Measurements from ENCODE around the gene GPR15LG. TPM values are rescaled to one million over a fixed set of nuclear protein-coding genes. Genes with fewer than 3 reads are reported as not detected.
A peak's percentile ranks its signal among the peaks of the same experiment; 100 is the strongest.
"Not testable (repeated sequence)": the region's sequence is repeated elsewhere in the genome, so short reads cannot be mapped to it uniquely, and the experiment has no call there.

Gene GPR15LG
- total RNA-seq, 2 donors from 2014 or later: not detected

DNA sequence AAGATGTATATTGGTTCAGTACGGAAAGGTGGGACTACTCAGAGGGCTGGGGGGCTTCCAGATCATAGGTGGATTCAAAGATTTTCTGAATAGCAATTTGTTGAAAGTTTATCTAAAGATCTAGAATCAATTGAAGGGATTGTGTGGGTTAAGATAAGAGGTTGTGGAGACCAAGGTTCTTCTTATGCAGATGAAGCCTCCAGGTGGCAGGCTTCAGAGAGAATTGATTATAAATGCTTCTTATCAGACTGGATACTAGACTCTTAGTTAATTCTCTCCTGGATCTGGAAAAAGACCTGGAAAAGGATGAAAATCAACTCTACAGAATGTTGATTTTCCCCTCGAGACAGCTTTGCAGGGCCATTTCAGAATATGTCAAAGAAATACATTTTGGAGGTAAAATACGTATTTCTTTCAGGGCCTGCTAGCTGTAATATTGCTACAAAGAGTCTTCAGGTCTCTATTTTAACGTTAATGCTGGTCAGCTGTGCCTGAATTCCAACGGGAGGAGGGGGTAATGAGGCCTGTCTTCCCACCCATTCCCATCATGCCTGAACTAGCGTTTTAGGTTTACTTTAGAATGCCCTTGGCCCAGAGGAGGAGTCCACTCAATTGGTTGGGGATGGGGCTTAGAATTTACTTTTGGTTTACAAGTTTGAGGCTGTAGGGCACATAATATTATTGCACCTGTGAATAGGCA, 12.8 kb upstream of the GPR15LG start:
- ATAC-seq: no peak
- DNase-seq: no peak

DNA sequence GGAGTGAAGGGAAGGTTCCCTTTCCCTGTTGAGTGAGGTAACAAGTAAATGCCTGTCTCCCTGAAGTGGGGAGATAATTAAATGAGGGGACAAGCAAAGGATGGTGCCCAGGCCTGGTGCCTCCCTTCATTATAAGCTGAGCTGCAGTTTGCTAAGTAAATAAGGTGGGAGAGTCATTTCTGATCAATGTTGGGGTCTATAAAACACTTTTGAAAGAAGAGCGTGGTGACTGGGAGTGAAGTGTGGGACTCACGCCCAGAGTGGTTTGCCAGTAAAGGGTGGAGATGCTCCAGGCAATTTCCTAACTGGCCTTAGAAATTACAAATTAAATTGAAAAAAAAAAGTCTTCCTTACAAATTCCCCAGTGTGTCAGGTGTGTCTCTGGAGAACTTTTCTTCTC, 9.6 kb upstream of the GPR15LG start:
- no peak for DNase-seq
- intact Hi-C loops (cut with DNase I): no loop called here

More for the DNA sequence above, 12.8 kb upstream of the GPR15LG start:
- intact Hi-C loops (cut with DNase I): no loop called here

DNA sequence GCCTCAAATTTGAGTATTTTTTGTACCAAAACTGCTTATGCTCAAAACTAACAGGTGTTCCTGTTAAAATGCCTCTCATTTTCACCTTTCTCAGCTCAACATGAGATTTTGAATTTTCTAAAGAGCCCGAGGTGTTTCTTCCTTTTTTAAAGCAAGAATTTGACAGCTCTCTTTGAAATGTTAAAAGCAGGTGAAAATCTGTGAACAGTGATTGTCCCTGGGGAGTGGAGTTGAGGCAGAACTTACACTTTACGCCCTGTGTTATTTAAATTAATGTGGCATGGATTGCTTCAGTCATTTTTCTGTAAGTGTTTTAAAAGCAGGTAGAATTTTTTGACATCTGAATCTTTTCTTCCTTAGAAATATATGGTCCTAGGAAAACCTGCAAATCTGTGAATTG, 9.2 kb upstream of the GPR15LG start:
- intact Hi-C loops (cut with DNase I): no loop called here
- DNase-seq (no peak), ATAC-seq (no peak)

More for the DNA sequence above, 9.6 kb upstream of the GPR15LG start:
- ATAC-seq: no peak

DNA sequence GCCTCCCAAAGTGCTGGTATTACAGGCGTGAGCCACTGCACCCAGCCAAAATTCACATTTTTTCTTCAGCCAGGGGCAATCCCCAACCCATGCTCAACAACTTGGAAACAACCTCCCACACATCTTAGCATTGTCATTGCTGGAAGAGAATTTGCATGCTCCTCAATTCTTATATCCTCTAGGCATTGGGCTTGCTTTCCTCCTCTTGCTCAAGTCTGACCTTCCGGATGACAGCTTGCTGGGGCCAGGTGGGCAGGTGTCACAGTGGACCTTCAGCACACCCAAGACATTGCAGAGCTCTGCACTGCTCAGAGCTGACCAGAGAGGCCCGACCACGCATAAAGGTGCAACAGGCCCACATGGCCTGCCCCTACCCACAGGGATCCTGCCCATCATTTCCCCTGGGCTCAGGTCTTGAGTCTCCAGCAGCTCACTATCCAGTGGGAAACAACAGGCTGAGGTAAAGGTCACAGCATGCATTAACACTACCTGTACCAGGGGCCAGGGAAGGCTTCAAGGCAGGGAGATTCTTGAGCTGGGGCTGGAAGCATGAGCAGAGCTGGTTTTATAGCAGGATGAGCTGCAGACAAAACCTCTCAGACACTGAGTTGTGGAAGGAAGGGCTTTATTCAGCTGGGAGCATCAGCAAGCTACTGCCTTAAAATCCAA, 6.8 kb upstream of the GPR15LG start:
- no peak for ATAC-seq
- no peak for DNase-seq
- intact Hi-C loops (cut with DNase I): no loop called here

- ATAC-seq; intact Hi-C loops (cut with DNase I); DNase-seq: not testable (repeated sequence)
Observed at GRCh38 chr10:84167289-84167653, 6.3 kb upstream of the GPR15LG start.

- DNase-seq; intact Hi-C loops (cut with DNase I): not testable (repeated sequence)
Observed at GRCh38 chr10:84168382-84168781, 5.2 kb upstream of the GPR15LG start.

DNA sequence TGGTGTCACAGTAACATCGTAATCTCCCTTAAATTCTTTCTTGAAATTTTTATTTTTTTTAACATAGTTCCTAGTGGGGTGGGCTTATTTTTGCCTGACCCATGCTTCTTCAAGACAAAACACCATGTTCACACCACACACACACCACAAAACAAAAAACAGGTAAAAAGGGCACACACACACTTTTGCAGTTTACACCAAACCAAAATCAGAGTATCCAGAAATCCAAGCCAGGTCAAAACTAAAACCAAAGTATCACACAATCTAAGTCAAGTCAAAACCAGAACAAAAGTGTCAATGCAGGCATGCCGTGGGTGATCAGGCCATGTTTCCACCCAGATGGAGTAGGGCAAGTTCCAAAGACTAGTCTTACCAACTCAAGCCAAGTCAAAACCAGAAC, 2.4 kb upstream of the GPR15LG start:
- DNase-seq; intact Hi-C loops (cut with DNase I); ATAC-seq: not testable (repeated sequence)

More at GRCh38 chr10:84168382-84168781, 5.2 kb upstream of the GPR15LG start:
- ATAC-seq: not testable (repeated sequence)

DNA sequence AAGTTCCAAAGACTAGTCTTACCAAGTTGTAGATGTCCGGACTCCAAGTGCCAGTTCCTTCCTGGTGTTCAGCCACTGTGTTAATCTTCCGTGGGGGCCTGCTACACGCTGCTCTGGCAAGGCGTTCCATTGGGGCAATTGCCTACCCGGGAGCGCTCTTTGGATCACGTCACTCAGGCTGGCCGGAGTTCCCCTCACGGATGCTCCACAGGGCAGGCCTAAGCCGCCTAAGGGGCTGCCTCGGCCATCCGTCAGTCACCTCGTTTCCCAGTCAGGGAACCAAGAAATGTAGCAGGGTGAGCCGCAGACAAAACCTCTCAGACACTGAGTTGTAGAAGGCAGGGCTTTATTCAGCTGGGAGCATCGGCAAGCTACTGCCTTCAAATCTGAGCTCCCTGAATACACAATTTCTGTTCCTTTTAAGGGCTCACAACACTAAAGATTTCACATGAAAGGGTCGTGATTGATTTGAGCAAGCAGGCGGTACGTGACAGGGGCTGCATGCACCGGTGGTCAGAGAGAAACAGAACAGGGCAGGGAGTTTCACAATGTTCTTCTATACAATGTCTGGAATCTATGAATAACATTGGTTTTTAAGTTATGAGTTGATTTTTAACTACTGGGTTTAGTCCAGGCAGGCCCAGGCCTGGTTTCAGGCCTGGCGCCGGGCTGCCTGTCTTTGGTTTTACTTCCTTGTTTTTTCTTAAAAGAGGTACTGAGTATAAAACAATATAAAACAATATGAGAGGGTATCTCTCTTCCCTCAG, 1.7 kb upstream of the GPR15LG start:
- ATAC-seq; intact Hi-C loops (cut with DNase I); DNase-seq: not testable (repeated sequence)

- no peak for ATAC-seq
- no peak for DNase-seq
- intact Hi-C loops (cut with DNase I): no loop called here
Observed at GRCh38 chr10:84172467-84173356, 889 bp upstream of the GPR15LG start.

- ATAC-seq (no peak), DNase-seq (no peak)
- intact Hi-C loops (cut with DNase I): no loop called here
Observed at GRCh38 chr10:84175436-84175835, 1.8 kb downstream of the GPR15LG start.

DNA sequence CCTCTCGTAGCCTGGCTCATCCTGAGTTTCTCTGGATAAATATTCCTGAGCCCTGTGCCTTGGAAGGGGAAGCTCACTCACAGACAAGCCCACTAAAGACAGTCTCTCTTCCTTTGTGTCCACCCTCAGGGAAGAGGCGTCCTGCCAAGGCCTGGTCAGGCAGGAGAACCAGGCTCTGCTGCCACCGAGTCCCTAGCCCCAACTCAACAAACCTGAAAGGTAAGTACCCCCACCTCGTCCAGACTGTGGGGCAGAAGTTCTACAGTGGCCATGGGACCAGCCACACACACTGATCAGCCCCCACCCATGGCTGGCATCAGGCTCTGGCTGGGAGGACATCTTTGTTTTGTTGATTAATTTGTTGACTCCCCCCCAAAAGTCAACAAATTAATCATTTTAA, 2.8 kb downstream of the GPR15LG start:
- ATAC-seq: no peak
- no peak for DNase-seq
- intact Hi-C loops (cut with DNase I): no loop called here

DNA sequence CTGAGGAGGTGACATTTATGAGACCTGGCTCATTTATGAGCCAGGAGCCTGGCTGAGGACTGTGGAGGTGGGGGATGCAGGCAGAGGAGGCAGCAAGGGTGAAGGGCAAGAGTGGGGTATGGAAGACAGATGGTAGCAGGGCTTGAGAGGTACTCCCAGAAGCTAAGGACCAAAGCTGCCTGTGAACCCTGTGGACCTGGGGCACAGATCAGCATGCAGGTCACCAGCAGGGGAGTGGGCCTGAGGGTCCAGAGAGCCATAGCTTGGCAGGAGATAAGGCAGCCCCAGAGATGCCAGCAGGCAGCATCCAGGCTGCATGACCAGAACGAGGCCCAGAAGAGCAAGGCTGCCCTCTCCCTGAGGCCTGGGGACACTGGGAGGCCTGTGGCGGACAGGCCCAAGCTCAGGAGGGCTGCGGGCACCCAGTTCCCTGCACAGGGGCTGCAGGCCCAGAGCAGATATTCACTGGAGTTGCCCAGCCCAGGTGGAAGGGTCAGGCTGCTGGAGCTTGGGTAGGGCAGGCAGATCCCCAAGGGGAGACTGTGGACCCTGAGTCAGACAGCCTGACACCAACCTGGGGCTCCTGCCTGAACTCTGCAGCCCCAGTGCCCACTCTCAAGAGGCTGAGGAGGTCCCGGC, 3.4 kb downstream of the GPR15LG start:
- ATAC-seq (no peak), DNase-seq (no peak)
- intact Hi-C loops (cut with DNase I): no loop called here

DNA sequence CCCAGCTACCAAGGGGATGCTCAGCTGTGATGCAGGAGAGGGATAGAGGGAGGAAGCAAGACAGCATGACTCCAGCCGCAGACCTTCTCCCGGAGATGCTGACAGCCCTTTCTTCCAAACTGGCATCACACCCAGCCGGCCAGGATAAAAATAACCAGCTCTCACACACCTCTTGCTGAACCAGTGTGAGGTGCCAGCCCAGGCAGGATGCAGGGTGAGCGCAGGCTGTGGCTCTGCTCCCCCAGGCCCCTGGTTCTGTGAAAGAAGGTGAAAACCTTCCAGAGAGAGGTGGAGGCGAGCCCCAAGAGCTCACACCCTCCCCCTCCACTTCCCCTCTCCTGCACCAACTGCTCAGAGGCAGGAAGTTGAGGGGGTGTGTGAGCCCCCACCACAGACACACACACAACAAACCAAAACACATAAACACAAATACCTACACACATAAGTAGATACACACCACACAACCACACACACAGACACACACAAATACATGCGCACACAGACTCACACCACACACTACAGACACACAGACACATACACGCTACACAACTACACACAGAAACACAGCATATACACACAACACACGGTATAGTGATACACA, 4.0 kb downstream of the GPR15LG start:
- ATAC-seq: peak; percentile 84 to 93
- intact Hi-C loops (cut with DNase I): no loop called here
- no peak for DNase-seq

DNA sequence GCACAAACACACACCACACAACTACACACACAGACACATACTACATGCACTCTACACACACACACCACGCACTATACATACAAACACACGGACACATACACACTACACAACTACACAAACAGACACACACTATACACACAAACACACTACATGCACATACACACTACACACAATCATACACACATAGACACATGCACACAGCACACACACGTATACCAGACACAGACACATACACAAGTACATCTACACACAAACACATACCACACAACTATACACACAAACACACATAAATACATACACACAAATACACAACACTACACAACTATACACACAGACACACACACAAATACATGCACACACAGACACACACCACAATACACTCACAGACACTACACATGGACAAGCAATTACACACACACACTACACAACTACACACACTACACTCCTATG, 4.6 kb downstream of the GPR15LG start:
- intact Hi-C loops (cut with DNase I): no loop called here
- DNase-seq (no peak), ATAC-seq (no peak)

- DNase-seq: no peak
- intact Hi-C loops (cut with DNase I): no loop called here
- peak in 1 of 2 donors; percentile 55 for ATAC-seq
Observed at GRCh38 chr10:84179059-84179710, 5.6 kb downstream of the GPR15LG start.

GRCh38 chr10:84180386-84180785, 6.8 kb downstream of the GPR15LG start:
- intact Hi-C loops (cut with DNase I); ATAC-seq; DNase-seq: not testable (repeated sequence)

DNA sequence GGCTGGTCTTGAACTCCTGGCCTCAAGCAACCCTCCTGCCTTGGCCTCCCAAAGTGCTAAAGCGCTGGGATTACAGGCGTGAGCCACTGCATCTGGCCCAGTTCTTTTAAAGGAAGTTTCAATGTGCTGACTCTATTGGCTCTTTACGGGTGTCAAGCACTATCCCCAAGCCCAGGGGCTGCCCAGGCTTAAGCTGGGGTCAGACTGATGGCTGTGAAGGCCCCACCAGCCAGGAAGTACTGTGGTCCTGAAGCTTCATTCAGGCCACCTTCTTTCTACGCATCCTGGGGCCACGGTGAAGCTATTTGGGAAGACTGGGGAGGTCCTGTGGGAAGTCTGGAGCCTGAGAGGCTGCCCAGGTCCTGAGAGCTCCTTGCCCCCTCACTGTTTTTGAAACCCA, 8.0 kb downstream of the GPR15LG start:
- no peak for ATAC-seq
- DNase-seq: no peak
- intact Hi-C loops (cut with DNase I): no loop called here

DNA sequence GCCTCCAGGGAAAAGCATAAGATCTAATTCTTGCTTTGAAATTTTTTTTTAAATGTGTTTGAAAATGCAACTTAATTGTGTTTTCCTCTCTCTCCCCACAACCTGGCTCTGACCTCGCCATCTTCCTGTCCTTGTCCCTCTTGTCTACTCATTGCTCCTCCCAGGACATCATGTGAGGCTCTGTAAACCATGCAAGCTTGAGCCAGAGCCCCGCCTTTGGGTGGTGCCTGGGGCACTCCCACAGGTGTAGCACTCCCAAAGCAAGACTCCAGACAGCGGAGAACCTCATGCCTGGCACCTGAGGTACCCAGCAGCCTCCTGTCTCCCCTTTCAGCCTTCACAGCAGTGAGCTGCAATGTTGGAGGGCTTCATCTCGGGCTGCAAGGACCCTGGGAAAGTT, 10.9 kb downstream of the GPR15LG start:
- DNase-seq: no peak
- intact Hi-C loops (cut with DNase I): no loop called here
- ATAC-seq: no peak
